GM18505 (cell line): ENCODE measurements around the gene DENND4A.

Experiments
- ATAC-seq: cut with Tn5 transposase; IDR thresholded peaks from one replicate; pipeline ENCODE4 v1.9.1; 2021; ENCODE audit not compliant: unreplicated experiment
- POLR2A ChIP-seq: IDR thresholded peaks from 4 replicates; pipeline ENCODE4 v1.6.1; 2011; ENCODE audit warnings: borderline replicate concordance; ENCODE audit not compliant: insufficient read depth, insufficient read length; ENCODE audit errors: extremely low read depth

The DENND4A gene

DNA sequence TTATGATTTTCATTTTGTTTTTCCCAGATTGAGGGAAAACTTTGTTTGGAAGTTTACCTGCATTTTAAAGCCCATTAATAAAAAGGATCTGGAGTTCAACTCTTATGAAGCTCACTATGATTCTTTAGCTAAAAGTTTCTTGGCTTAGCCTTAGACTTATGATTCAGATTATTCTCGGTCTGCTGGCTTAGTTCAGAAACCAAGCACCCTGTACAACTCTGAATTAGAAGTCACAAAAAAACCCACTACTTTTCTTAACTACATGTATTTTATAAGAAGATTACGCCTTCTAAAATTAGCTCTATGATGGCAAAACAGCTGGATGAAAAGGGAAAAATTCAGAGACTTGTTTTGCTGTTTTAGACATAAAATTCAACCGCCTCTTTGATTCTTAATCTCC, 14.3 kb upstream of the DENND4A start:
- ATAC-seq, result no peak

GRCh38 chr15:65805019-65805745, 13.1 kb upstream of the DENND4A start:
- no peak for ATAC-seq
- no peak for TF ChIP-seq POLR2A

More for the DNA sequence above, 14.3 kb upstream of the DENND4A start:
- no peak for TF ChIP-seq POLR2A

DNA sequence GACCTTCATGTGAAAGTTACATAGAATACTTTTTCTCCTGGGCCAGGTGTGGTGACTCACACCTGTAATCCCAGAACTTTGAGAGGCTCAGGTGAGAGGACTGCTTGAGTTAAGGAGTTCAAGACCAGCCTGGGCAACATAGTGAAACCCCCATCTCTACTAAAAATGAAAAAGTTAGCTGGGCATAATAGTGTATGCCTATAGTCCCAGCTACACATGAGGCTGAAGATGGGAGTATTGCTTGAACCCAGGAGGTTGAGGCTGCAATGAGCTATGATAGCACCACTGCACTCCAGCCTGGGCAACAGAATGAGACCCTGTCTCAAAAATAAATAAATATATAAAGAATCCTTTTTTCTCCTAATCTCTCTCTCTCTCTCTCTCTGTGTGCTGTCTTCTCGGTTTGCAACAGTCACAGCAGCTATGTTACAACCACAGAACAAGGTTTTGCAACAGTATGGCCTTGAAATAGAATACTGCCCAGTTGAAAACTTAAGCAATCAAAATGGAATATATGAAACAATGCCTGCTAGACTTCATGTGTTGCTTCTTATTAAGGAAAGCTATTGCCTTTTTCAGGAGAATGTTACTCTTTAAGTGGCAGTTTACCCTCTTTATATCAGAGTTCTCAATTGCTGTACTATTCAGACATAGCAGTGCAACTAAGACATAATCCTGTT, 12.3 kb upstream of the DENND4A start:
- ATAC-seq, result no peak
- no peak for TF ChIP-seq POLR2A

GRCh38 chr15:65801229-65801805, 9.2 kb upstream of the DENND4A start:
- no peak for ATAC-seq

DNA sequence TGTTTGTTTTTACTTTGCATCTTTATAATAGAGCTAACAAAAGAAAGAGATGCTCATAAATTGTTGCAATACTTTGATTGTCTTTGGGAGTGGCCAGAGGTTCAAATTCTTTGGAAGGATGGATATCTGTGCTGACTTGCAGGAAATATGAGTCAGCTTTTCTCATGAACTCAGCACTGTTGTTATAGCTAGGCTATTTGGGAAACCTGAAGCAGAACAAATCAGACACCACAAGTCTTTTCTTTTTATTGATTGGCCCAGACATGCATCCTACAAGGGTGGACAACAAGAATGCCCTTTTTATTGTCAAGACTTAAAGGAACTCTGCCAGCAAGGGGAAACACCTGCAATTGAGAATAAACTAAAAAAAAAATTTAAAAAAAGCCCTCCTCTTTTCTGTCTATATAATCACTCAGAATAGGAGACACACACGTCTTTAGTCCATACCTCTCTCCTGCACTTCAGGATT, 4.6 kb upstream of the DENND4A start:
- TF ChIP-seq POLR2A, result no peak
- no peak for ATAC-seq

More at GRCh38 chr15:65801229-65801805, 9.2 kb upstream of the DENND4A start:
- no peak for TF ChIP-seq POLR2A

GRCh38 chr15:65795663-65796216, 3.6 kb upstream of the DENND4A start:
- ATAC-seq, result no peak
- no peak for TF ChIP-seq POLR2A

DNA sequence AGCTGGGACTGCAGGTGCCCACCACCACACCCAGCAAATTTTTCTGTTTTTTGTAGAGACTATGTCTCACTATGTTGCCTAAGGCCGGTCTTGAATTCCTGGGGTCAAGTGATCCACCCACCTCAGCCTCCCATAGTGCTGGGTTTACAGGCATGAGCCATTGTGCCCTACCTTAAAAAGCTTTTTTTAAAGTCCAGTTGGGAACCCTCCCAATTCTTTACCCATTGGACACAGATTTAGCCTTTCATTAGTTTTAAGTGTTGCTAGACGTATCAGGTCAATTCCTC, 1.7 kb upstream of the DENND4A start:
- ATAC-seq, result no peak

GRCh38 chr15:65792988-65793817, 1.1 kb upstream of the DENND4A start:
- TF ChIP-seq POLR2A, result no peak
- no peak for ATAC-seq

More for the DNA sequence above, 1.7 kb upstream of the DENND4A start:
- no peak for TF ChIP-seq POLR2A

DNA sequence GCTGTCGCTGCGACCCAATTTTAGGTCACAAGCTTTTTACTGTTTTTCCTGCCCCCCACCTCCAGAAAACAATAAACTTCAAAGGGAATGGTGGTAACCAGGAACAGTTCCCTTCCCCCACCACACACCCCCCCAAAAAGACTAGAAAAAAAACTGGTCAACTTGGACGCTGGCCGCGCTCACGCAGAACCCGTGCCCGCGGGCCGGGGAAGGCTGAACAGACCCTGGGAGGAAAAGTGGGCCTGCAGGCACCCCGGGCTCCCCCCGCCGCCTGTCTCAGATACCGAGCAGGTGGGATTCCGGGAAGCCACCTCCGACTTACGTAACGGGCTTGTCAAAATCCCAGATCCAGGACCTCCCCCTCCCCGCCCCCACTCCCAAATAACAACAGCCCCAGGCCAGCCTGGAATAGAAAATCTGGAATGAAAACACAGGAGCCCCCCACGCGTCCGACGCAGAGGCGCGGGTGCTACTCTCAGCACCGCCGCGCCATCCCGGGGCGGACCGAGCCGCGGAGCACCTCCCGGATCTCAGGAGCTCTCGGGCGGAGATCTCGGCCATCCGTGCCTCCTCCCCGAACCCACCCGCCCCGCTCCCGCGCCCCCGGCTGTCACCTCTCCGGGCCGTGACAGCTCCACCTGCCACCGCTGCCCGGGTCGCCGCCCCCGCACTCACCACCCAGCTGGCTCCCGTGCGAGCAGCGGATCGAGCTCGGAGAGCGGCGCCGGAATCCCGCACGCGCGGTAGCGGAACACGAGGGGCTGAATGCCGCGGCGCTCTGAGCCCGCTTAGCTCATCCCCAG, 557 bp downstream of the DENND4A start:
- ATAC-seq, result no peak
- TF ChIP-seq POLR2A, result no peak

DNA sequence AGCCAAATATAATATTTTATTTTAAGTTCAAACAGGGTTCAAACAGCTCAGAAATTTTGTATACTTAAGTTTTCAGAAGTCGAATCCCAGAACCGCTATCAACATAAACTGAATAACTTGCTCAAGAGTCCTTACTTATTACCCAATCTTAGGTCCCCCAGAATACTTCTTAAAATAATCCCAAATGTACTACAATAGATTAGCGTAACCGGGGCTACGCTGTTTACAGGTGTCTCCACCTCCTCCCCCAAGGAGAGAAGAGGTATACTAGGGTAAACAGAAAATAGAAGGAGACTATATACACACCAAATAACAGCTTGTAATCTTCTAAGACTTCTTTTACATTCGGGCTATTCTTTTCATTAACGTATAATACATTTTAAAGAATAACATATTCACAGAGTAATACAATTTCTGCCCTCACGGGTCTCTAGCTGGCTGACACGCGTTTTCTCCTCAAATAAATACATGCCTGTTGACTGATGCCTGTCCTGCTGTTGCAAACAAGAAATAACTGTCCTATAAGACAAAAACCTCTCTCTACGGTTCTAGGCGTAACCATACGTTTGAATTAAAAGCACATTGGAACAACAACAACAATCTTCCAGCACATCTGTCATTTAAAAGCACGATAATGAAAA, 1.3 kb downstream of the DENND4A start:
- TF ChIP-seq POLR2A, result no peak
- ATAC-seq, result no peak

DNA sequence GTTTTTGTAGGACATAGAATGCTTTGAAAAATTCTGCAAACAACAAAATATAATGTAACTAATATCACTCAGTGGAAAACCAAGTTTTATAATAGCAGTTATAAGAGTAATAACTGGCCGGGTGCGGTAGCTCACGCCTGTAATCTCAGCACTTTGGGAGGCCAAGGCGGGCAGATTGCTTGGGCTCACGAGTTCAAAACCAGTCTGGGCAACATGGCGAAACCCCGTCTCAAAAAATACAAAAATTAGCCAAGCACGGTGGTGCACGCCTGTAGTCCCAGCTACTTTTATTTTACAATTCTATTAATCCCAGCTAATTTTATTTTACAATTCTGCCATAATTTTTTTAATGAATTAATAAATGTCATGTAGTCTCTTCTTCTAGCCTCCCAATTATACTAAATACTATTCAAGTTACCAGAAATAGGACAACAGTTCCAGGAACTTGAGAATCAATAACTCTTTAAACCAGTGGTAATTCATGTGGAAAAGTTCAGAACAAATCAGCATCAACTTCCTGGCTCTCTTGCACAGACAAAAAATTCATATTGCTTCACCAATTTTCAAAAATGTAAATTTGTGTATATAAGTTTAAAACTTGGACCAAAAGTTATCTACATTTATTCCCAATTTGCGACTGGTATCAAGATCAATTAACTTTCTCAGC, 2.2 kb downstream of the DENND4A start:
- ATAC-seq, result no peak
- no peak for TF ChIP-seq POLR2A
